Measurements from ENCODE around the gene SPEF2.

- TF ChIP-seq, protein P1, sequence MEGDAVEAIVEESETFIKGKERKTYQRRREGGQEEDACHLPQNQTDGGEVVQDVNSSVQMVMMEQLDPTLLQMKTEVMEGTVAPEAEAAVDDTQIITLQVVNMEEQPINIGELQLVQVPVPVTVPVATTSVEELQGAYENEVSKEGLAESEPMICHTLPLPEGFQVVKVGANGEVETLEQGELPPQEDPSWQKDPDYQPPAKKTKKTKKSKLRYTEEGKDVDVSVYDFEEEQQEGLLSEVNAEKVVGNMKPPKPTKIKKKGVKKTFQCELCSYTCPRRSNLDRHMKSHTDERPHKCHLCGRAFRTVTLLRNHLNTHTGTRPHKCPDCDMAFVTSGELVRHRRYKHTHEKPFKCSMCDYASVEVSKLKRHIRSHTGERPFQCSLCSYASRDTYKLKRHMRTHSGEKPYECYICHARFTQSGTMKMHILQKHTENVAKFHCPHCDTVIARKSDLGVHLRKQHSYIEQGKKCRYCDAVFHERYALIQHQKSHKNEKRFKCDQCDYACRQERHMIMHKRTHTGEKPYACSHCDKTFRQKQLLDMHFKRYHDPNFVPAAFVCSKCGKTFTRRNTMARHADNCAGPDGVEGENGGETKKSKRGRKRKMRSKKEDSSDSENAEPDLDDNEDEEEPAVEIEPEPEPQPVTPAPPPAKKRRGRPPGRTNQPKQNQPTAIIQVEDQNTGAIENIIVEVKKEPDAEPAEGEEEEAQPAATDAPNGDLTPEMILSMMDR (IDR thresholded peaks at IDR 0.05; ENCODE audit: low read depth, low read length, poor library complexity, severe bottlenecking) = no peak
- TF ChIP-seq EZH2phosphoT487 (IDR thresholded peaks at IDR 0.05; ENCODE audit: borderline replicate concordance, low read length) = no peak
Observed at GRCh38 chr5:35753500-35753899, 135.8 kb downstream of the SPEF2 start.

Data from DOHH2 (cell line).